GM18907 (cell line): ENCODE data around the gene KATNAL2.

Experiments
- ATAC-seq: cut with Tn5 transposase; IDR thresholded peaks from one replicate; pipeline ENCODE4 v1.9.1; 2021; ENCODE audit warnings: mild to moderate bottlenecking, moderate library complexity; ENCODE audit not compliant: unreplicated experiment

KATNAL2 gene, protein sequence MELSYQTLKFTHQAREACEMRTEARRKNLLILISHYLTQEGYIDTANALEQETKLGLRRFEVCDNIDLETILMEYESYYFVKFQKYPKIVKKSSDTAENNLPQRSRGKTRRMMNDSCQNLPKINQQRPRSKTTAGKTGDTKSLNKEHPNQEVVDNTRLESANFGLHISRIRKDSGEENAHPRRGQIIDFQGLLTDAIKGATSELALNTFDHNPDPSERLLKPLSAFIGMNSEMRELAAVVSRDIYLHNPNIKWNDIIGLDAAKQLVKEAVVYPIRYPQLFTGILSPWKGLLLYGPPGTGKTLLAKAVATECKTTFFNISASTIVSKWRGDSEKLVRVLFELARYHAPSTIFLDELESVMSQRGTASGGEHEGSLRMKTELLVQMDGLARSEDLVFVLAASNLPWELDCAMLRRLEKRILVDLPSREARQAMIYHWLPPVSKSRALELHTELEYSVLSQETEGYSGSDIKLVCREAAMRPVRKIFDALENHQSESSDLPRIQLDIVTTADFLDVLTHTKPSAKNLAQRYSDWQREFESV

GRCh38 chr18:46917108-46917802 lies at the start of gene KATNAL2, which contains the start of gene PIAS2:
TSS of gene KATNAL2 (plus strand) at chr18:46917602. CDS start at chr18:46946873, 29,271 bp downstream.
TSS of gene PIAS2 (minus strand) at chr18:46917507. CDS start at chr18:46917345, 162 bp downstream.
- ATAC-seq = peak; percentile 92

DNA sequence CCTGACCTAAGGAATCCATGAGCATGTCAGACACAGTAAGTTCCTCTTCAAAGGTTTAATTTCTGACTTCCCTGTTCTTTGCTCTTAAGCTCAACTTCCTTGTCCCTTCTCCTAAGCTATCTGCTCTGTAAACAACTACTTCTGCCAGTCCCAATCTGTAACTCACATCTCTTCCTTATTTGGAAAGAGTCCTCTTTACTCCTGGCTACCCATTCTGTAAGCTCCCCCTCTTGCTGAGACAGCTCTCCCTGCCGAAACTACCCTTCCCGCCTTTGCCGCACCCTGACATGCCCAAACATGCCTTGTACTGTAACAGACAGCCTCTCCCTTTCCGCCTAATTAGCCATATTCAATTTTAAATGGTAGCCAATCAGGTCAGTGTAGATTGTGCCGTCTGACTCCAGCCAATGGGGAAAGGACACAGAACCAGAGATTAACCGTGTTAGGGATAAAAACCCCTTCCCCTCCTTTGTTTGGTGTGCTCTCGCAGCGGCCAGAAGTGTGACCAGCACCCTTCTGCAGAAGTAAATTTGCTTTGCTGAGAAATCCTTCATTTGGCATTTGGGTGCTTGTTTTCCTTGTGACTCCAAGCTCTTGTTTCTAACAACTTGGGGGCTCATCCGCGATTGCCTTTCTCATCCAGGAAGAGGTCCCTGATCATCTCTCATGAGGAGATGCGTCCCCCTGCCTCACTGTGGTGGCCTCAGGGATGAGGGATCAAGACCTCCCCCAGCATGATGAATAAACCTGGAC lies 49.1 kb upstream of the KATNAL2 start:
- ATAC-seq = no peak

- no peak for ATAC-seq
These were observed 39.9 kb upstream of the KATNAL2 start for GRCh38 chr18:46877329-46877987.

DNA sequence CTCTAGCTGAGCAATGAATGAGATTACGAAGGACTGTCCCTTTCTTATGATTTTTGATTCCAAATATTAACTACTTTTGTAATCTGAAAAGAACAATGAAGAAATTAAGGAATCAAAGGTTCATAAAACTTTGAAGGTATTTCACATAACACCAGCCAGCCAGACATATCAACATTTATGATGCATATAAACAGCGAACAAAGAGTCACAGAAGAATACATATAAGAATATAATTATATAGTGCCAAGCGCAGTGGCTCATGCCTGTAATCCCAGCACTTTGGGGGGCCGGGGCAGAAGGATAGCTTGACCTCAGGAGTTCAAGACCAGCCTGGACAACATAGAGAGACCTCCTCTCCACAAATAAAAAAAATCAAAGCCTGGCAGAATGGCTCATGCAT lies 34.2 kb upstream of the KATNAL2 start:
- ATAC-seq = no peak

- ATAC-seq = no peak
These were observed 30.5 kb upstream of the KATNAL2 start for GRCh38 chr18:46886893-46887292.

DNA sequence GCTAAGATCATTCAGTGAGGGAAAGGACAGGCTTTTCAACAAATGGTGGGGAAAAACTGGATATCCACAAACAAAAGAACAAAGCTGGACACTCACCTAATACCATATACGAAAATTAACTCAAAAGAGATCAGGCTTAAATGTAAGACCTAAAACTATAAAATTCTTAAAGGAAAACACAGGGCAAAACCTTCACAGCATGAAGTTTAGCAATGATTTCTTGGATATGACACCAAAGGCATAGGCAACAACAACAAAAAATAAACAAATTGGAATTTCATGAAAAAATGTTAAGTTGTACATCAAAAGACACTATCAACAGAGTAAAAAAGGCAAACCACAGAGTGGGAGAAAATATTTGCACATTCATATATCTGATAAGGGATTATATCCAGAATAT lies 28.4 kb upstream of the KATNAL2 start:
- ATAC-seq = no peak

GRCh38 chr18:46891742-46892214 lies 25.6 kb upstream of the KATNAL2 start:
- ATAC-seq = peak; percentile 86

- ATAC-seq = peak; percentile 51
These were observed 24.6 kb upstream of the KATNAL2 start for GRCh38 chr18:46892842-46893241.

DNA sequence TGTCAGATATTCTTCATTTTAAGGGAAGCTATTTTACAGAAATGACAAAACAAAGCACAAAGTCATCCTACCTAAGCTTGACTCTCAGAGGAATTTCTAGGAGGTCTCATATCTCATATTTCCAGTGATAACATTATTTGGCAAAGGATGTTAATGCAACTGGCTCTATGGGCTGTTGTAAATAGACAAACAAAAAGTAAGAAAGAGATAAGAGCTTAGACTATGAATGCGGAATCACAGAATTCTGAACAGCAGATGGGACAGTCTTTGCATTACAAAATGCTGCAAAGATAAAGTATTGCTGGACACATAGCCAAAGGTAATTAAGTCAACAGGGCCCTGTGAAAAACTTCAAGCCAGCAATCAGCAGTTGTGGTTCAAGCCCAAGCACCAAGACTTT lies 24.0 kb upstream of the KATNAL2 start:
- no peak for ATAC-seq

GRCh38 chr18:46894124-46894523 lies 23.3 kb upstream of the KATNAL2 start:
- ATAC-seq = no peak

DNA sequence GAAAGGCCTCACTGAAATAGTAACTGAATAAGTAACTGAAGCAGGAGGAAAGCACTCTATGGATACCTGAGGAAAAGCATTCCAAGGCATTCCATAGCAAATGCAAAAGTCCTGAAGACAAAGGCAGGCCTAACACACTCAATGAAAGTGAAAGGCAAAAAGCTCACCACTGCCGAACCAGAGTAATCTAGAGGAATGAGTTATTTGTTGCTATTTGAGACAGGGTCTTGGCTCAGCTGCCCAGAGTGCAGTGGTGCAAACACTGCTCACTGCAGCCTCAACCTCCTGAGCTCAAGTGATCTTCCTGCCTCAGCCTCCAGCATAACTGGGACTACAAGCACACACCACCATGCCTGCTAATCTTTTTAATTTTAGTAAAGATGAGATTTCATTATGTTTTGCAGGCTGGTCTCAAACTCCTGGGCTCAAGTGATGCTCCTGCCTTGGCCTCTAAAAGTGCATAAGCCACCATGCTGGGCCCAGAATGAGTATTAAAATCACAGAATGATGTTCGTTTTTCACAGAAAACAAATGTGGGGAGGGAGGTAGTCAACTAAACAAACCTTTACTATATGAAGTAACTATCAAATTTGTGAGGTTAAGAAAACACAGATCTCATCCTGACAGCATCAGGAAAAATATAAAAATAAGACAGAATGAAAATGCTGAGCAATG lies 18.0 kb upstream of the KATNAL2 start:
- peak; percentile 68 for ATAC-seq

GRCh38 chr18:46903406-46903805 lies 14.0 kb upstream of the KATNAL2 start:
- no peak for ATAC-seq

GRCh38 chr18:46909497-46909896 lies 7.9 kb upstream of the KATNAL2 start:
- ATAC-seq = no peak

- ATAC-seq = no peak
These were observed 6.5 kb upstream of the KATNAL2 start for GRCh38 chr18:46910856-46911255.

DNA sequence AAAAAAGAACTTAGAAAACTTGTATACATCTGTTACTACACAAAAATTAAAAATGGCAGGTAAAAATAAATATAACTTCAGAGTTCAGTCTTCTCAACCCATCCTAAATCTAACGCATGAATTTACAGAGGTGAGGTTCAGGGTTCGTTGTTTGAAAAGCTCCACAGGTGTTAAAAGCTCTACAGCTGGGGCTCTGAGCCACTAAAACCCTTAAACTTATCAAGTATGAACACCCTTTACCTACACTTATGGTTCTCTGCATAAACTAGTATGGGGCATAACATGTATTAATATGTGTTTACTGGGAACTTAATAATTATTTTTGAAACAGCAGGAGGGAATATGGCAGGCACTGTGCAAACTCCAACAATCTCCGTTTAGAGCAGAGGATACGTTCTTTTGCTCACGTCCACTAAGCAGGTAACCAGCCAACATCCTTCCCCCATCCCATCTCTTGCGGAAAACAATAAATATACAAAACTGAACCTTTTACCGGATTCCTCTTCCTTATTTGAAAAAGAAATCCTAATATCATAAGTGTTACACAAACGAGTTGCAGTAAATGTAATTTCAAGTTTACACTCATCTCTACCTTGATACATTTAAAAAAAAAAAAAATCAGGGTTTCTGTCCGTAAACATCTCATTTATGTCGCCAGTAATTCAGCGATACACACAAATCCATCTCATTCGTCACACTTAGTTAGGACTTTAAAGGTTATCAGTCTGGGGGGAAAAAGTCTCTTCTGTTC lies 1.4 kb upstream of the KATNAL2 start:
- ATAC-seq = no peak

DNA sequence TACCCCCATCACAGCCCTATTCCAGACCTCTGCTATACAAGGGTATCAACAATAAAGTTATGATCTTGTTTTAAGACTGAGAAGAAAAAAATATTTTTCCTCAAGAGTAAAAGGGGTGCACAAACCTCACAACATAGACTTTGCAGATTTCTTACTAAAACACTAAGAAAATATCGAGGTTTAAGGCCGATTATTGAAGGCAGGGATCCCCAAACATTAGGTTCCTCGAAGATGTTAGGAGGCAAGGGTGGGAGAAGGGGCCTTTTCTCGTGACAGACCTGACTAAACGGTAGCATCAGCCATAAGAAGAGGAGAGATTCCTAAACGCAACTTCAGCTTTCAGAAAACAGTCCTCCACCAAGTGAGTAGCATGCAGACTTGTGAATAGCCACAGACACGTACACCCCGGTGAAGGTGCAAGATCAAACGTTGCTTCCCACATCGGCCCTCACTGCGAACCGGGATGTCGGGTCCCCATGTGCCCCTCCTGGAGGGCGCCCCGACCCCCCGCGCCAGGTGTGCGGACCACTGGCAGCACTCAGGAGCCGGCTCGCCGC lies 773 bp upstream of the KATNAL2 start:
- peak; percentile 38 for ATAC-seq

DNA sequence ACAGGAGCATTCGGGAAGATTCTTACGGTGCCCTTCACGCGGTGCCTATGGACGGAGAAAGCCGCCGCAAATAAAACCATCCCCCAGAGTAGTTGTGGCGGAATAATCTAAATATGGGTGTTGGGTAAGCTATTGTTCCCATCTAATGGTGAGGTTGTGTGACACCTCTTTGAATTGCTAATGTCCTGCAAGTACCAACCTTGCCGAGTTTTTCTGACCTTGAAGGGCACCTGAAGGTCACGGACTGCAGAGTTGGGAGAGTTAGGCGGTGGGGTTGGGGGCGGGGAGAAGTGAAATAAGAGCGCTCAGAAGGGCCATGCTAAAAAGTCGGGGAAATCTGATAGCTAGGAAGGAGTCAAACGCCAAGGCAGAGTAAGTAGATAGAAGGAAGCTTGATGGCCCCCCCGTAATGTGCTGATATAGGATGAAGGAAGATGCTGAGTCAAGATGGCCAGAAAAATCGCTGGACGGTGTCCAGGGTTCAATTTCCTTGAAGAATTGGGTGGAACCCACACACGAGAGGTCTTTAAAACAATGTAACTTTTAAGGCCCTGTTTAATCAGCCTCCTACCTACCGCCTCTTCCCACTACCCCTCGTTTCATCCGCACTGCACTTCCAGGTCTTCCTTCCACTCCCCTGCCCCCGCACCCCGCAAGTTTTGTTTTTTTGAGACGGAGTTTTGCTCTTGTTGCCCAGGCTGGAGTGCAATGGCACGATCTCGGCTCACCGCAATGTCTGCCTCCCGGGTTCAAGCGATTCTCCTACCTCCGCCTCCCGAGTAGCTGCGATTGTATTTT lies 600 bp downstream of the KATNAL2 start:
- ATAC-seq = peak; percentile 25

GRCh38 chr18:46920067-46920466 lies 2.7 kb downstream of the KATNAL2 start:
- no peak for ATAC-seq
